IPS-NIHi7 (cell line): ENCODE data around the gene GRIK3.

Experiments used
- DNase-seq: peaks from one replicate; pipeline ENCODE4 v3.0.0; 2012; ENCODE audit warnings: mixed read lengths; ENCODE audit errors: extremely low spot score

GRIK3 gene

DNA sequence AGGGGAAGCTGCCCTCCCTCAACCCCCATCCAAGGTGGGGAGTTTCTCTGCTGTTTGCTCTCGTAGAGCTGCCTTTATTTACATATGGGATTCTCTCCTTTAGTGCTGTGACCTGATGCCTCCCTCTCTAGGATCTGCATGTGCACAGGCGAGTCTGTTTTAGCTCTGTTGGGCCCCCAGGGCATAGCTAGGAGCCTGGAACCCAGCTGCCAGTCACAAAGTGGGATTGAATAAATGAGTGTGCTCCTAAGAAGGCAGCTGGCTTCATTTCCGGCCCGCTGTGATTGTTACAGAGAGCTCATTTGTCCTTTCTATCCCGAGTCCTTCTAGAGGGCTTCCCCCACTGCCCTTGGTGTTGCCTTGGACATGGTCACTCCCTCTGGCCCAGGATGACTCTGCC, 176.6 kb downstream of the GRIK3 start:
- DNase-seq = peak; percentile 32

DNA sequence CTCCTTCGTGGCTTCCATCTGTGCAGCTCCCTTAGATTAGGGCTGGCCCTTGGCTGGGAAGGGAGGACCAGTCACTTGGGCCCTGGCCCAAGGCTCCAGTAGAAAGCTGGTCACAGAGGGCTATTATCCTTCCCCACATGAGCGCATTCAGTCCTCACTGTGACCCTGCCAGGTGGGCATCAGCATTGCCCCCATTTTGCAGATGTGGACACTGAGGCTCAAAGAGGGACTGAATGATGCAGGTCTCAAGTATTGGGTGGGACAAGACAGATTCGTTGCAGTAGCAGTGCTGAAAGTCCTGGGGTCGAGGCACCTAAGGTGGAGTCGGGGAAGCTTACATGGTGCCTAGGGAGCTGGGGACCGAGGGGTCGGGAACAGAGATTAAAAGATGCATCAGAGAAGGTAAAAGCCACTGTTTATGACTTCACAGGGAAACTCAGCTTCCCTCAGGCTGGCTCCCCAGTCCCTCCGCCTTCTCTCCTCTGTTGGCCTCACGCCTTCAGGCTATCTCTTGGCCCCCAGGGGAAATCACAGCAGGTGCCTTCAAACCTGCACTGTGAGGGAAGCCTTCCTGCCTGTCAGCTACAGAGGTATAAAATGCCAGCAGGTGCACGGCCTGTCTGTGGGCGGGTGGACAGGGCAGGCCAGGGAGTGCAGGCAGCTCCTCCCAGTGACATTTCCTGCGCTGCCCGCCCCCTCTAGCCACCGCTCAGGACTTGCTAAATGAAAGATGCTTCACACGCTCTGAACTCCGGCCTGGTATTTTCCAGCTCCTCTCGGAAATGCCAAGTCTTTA, 178.4 kb downstream of the GRIK3 start:
- DNase-seq = peak; percentile 59

DNA sequence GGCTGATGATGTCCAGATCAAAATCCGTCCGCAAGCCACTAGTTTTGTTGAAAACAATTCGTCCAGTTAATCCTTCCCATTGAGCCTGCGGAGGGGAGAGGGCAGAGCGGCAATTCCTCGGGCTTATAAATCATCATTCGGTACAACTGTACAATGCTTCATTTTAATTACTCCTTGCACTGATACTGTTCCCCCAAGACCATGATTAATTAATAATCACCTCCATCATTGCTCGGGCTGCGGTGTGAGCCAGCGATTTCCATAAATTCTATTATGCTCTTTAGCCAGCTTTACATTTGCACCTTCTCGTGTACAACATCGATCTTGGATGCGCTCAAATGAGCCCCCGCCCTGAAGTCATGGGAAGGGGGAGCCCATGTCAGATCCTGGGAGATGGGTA, 180.7 kb downstream of the GRIK3 start:
- DNase-seq = no peak

DNA sequence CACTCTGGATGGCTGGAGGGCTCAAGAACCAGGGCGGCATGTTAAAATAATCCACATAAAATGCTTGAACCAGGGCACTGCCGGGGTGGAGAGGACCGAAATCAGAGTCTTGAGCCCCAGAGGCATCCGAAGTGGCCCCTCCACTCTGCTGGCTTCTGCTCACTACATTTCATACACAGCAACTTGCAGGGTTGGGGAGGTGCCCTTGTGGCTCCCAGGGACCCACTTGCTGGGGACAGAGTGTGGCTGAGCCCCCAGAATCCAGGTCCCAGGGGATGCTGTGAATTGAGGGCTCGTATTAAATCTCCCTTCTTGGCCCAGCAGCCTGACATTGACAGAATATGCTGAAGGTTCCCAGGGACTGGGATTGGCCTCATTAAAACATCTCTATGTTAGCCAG, 181.7 kb downstream of the GRIK3 start:
- DNase-seq = no peak

DNA sequence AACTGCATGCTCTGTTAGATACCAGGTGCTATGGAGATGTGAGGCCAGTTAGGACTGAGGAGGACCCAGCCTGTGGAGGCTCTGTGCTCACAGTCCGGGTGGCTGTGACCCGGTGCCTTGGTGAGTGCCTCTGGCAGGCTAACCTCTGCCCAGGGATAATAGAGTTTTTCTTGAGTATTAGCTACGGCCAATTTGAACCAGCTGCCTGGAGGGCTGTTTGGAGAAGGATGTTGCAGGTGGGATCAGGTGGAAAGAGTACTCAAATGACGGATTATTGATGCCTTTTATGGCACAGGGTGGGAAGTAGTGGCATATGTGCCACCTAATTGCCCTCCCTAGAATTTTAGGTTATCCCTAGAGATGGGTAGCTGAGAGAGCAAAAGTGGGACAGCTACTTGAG, 182.7 kb downstream of the GRIK3 start:
- DNase-seq = no peak

DNA sequence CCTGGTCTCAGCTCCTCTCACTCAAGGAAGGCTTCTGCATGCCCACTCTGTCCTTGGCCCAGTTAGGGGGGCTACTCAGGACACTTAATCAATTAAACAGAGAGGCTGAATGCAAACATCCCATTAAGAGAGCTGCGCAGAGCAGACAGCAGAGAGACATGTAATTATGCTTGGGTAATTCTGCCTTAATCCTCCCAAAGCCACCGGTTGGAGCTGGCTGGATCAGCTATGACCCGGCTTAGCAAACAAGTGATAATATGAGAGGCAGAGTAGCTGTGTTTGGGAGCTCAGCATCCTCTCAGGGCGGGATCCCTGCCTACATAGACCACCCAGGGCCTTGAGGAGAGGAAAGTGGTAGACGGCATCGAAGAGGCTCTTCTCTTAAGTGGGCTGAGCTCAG, 183.2 kb downstream of the GRIK3 start:
- DNase-seq = no peak

DNA sequence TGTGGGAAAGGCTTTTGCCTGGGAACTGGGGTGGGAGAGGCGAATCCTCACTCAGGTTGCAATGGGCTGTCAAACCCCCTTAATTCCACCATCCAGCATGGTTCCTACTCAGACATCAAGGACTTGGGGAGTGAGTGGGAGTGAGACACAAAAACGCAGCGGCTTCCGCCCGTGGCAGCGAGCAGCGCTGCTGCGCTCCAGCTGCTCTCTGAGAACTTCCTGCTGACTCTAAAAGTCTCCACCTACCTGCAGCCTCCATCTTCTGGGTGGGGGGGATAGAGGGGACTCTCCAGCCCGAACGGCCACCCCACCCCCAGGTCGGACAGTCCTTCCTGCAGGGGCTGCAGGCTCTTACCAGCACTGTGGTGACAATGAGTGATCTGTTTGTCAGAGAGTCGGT, 184.4 kb downstream of the GRIK3 start:
- DNase-seq = no peak

DNA sequence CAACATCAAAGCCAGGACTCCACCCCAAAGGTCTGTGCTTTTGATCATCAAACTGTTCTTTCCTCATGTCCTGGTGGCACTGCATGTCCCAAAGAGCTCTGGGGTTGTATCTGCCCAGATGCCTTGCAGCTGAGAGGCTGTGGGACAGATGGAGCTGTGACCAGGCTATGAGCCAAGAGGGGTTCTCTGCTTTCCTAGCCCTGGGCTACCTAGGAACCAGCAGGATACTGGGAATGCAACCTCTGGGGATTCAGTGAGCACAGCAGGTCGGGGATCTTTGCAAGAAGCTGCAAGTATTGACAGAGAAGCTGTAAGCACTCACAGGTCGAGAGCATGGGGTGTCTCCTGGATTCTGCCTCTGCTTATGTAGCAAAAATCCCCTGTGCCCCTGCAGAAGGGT, 186.6 kb downstream of the GRIK3 start:
- DNase-seq = peak; percentile 71

DNA sequence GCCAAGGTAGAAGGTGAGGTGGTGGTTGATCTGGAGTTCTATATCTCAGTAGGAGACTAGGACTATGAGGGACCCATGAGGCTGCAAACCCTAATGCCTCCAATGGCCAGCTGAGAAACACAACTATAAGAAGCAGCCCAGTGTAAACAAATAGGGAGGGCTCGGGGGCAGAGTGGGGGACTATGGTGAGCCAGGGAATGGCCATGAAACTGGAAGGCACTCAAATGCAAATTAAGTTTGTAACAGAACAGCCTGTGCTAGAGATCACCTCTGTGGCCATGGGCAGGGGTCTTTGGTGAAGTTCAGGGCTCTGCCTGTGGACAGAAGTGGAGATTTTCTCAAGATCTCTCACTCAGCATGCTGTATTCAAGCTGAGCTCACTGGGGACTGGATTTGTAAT, 187.1 kb downstream of the GRIK3 start:
- peak; percentile 42 for DNase-seq

DNA sequence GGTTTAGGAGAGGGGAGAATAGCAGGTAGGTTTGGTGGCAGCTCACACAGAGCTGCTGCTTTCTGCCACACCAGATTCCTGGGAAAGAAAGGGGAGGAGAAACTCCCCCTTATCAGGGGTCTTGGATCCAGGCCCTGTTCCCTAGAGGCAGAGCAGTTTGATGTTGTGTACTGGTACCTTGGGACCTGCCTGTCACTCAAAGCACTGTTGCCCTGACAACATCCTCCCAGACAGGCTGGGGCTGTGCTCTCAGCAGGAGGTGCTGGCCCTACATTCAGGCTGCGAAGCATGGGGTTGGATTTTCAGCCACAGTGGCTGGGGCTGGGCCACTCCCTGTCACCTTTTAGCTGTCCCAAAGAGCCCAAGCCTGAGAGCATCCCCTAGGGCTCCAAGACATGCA, 188.0 kb downstream of the GRIK3 start:
- peak; percentile 50 for DNase-seq

DNA sequence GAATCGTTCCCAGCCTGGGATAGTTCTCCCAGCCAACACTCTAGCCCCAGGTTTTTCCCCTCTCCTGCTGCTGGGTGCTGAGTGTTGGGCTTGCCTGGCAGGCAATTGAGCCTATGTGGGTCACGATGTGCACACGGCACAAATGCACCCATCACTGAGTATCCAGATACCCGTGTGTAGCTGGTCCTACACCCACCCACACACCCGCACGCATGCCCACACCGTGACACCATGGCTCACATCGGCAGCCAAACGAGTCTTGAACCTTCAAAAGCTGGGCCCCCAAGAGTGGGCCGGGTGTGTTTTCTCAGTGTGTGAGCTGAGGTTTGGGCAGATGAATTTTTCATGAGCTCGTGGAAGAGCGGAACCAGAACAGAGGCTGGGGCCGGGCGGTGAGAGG, 188.5 kb downstream of the GRIK3 start:
- DNase-seq = no peak

DNA sequence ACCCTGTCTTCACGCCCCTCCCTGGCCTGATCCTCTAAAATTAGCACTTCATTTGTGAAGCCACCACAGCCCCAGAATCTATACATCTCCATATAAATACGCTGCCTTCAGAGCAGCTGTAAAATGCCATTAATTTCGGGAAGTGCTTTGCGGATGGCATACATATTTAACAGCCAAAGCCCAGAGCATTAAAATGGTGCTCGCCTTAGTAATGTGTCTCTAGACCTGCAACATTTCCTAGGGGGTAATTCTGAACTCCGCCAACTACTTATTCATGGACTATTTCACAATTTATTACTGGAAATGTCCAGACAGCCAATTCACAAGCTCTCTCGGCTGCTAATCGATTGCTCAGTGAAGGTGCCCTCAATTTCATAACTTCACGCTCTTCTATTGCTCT, 189.4 kb downstream of the GRIK3 start:
- DNase-seq = no peak

DNA sequence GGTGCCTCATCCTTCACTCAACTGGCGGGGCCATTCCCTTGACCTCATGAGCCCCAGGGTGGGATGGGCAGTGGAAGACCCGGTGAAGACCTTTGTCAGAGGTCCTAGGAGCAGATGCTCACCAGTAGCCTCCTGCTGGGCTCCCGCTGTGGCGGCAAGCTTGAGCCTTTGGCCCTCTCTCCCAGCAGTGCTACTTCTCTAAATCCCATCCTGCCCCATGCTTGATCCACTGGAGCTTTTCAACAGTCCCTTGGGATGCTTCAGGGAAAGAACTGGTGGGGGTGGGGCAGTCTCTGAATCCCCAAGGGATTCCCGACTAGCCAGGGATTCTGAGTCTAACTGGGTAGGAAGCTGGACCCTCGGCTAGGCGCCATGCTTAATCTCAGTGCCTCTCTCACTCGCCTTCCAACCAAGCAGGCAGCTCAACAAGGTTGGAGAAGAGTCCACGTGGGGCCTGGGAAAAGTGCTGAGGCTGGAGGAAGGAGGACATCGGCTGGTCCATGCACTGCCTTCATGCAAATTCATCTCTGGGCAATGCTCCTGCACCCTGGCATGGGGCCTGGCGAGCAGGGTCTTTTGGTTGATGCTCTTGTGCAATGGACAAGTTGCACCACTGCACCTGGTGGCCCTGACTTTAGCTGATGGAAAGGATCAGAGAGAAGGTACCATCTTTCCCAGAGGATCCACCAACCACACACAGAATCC, 190.3 kb downstream of the GRIK3 start:
- DNase-seq = no peak

DNA sequence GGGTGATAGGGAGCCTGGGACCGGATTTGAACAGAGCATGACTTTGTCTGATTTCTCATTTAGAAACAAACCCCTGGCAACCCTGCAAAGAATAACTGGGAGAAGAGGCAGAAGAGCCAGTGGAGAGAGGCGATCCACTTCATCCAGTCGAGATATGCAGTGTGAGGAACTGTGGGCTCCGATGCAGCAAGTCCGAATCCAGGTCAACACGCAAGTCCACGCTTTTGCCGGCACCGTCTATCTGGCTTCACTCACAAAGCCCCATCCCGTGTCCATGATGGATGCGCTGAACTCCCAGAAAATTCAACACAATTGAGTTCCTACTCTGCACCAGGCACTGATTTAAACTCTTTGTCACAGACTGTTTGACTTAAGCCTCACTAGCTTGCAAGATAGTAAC, 191.3 kb downstream of the GRIK3 start:
- no peak for DNase-seq

DNA sequence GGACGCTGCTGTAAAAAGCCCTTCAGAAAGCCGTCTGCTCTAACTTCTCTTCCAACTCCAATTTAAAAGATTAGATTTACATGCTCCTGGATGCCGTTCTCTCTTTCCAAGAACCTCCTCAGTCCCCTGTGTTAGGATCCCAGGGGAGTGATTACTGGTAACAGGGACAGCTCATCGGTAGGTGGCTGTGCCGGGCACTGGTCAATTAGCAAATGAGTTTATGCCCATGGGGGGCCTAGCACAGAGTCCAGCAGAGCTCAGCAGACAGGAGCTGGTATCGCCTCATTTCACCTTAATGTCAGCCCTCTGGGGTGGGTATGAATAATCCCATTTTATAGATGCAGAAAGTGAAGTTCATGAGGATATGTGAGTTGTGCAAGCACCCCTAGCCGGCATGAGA, 191.9 kb downstream of the GRIK3 start:
- DNase-seq = no peak

DNA sequence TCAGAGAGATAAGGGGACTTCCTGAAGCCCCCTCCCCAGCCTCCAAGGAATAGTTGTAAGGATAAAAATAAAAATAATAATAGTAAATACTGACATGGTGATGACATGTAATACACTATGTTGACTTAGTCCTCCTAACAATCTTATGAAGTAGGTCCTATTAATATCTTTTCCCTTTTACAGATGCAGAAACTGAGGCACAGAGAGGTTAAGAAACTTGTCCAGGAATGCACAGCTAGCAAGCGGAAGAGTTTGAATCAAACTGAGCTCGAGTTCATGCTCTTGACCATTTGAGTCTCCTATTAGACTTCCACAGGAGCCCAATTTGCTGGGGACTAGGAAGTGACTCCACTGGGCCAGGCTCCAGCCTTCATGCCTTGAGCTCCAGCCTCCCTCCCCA, 194.8 kb downstream of the GRIK3 start:
- DNase-seq = no peak

DNA sequence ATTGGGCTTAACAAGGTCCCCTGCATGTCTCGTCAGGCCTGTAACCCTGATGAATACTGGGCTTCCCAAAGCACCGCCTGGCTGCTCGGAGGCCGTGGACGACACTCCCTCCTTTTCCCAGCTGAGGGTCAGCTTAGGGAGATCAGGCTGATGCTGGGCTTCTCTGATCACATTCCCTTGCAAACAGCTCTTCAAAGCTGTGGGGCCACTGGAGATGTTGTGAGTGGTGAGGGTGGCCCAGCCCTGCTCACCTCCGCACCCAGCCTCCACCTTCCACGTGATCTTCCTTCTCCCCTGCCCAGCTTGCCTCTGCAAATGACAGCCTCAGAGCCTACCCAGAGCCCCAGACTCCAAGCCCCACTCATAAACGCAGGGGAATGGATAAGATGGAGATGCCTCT, 195.4 kb downstream of the GRIK3 start:
- no peak for DNase-seq

DNA sequence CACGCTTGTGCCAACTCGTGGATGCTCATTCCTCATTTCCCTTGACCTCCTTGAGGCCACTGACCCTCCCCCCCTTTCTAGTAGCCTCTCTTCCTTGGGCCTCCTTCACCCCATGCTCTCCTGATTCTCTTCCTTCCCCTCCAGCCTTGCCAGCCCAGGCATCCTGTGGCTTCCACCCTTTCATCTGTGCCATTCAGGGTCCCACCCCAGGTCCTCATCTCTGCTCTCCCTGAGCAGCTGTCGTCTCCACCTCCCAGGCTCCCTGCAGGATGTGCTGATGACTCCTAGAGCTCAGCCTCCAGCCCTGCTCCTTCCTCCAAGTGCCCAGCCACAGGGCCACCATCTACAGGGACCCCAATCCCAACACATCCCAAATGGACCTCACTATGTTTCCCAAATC, 197.4 kb downstream of the GRIK3 start:
- DNase-seq = no peak

DNA sequence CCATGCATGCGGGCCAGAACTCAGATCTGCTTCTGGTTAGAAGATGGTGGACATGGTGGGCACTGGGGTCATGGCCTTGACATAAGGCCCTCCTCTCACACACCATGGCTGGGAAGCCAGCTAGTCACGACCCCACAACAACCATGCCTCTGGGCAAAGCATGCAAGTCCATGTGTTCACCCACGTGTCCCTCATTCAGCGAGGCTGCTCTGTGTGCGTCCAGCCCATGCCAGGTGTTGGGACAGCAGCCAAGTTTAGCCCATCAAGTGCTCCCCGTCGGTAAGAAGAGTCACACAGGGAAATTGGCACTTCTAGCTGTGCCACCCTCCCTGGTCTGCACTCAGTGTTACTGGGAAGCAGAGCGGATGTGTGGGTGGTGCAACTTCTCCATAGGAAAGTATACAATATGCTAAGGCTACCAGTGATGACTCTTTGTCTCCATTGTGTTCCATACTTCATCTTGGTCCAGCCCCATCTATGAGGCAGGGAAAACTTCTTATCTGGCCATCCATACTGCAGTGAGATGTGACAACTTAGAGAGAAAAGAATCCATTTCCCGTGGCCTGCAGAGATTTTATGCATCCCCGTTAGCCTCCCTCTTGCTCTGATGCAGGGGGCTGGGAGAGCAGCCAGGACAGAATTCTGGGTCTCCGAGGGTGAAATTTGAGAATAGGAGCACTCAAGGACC, 198.0 kb downstream of the GRIK3 start:
- DNase-seq = no peak

DNA sequence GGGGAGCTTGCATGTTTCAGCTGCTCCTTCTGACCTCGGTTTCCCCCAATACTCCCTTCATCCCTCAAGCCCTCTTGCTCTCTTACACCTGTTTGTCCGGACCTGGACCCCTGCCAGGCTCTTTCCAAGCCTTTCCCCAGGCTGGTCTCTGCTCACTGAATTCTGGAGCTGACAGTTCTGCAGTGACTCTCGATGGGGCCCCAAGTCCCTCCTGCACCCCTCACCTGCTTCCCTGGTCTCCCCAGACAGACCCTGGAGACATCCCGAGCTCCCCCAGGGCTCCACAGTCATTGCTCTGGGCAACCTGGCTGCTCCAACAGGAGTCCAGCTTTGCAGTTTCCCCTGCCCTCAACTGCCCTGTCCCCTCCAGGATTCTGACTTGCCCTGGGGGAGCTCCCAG, 198.6 kb downstream of the GRIK3 start:
- no peak for DNase-seq

DNA sequence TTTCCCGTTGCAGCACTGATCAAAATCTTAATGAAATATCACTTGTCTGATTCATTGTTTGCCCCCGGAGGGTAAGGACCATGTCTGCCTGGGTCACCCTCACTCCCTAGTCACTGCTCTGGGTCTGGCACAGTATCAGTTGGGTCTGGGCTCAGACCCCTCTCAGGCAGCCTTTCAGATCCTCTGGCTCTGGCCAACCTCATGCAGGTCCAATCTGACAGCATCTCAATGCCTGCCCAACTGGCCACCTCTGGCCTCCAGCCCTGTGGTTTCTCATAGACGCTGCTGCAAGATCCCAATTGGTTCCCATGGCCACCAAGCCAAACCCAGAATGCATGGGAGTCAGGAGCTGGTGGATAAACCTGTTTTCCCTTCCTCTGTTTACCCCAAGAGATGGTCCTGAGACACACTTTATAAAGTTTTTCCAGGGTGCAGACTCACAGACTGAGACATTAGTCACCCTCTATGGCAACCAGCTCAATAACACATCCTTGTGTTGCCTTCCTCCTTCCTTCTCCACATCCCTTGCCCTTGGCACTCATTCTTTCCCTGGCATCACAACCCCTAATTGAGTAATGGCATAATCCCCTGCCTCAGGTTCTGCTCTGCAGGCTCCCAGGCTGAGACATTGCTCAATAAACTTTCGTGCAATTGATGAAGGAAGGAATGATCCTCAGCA, 199.2 kb downstream of the GRIK3 start:
- DNase-seq = no peak

DNA sequence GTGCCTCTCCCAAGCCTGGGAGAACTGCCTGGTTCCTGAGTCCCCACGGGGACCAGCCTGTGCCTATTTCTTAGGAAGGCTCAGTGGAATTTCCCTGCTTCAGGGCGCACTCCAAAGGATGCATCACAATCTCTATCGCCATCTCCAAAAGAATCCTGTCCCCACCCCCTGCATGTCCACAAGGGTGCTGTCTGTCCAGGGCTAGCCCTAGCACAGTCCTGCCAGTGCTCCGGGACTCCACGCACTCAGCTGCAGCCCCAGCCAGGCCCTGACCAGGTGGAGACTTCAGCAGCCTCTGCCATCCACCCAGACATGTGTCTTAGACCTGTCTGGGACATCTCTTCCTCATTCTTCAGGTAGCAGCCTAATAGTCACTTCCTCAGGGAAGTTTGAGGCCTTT, 199.7 kb downstream of the GRIK3 start:
- DNase-seq = no peak
